HG02642 (cell line): Measurements from ENCODE around the gene EHHADH.

Source experiments
- ATAC-seq: cut with Tn5 transposase; IDR thresholded peaks from one replicate; pipeline ENCODE4 v1.9.1; 2021; ENCODE audit warnings: mild to moderate bottlenecking; ENCODE audit not compliant: unreplicated experiment, poor library complexity

The EHHADH gene

GRCh38 chr3:185253645-185254410 lies at the start of gene EHHADH:
Gene EHHADH, minus strand, starts transcription at chr3:185254049. Its CDS starts 27 bp downstream, at chr3:185254022.
- ATAC-seq = peak; percentile 88

- ATAC-seq = peak; percentile 88
Observed at GRCh38 chr3:185299918-185300426, 46.1 kb upstream of the EHHADH start.

- no peak for ATAC-seq
Observed at GRCh38 chr3:185297867-185298266, 44.0 kb upstream of the EHHADH start.

- no peak for ATAC-seq
Observed at GRCh38 chr3:185292238-185292637, 38.4 kb upstream of the EHHADH start.

GRCh38 chr3:185290266-185290665 lies 36.4 kb upstream of the EHHADH start:
- ATAC-seq = no peak

- no peak for ATAC-seq
Observed at GRCh38 chr3:185283374-185283935, 29.6 kb upstream of the EHHADH start.

GRCh38 chr3:185282696-185283373 lies 29.0 kb upstream of the EHHADH start:
- peak; percentile 100 for ATAC-seq

GRCh38 chr3:185280572-185281365 lies 26.9 kb upstream of the EHHADH start:
- ATAC-seq = no peak

- no peak for ATAC-seq
Observed at GRCh38 chr3:185279587-185280138, 25.8 kb upstream of the EHHADH start.

GRCh38 chr3:185276415-185276814 lies 22.6 kb upstream of the EHHADH start:
- ATAC-seq = no peak

GRCh38 chr3:185272033-185272432 lies 18.2 kb upstream of the EHHADH start:
- ATAC-seq = no peak

GRCh38 chr3:185270956-185271332 lies 17.1 kb upstream of the EHHADH start:
- ATAC-seq = no peak

GRCh38 chr3:185270262-185270955 lies 16.6 kb upstream of the EHHADH start:
- no peak for ATAC-seq

- ATAC-seq = no peak
Observed at GRCh38 chr3:185268194-185268962, 14.5 kb upstream of the EHHADH start.

GRCh38 chr3:185267193-185267592 lies 13.3 kb upstream of the EHHADH start:
- no peak for ATAC-seq

GRCh38 chr3:185264849-185265553 lies 11.2 kb upstream of the EHHADH start:
- no peak for ATAC-seq

- no peak for ATAC-seq
Observed at GRCh38 chr3:185263423-185263822, 9.6 kb upstream of the EHHADH start.

- no peak for ATAC-seq
Observed at GRCh38 chr3:185257334-185257733, 3.5 kb upstream of the EHHADH start.
